Vagina (tissue), 2 donors: Measurements from ENCODE around the gene SERPIND1. TPM values are rescaled to one million over a fixed set of nuclear protein-coding genes. Genes with fewer than 3 reads are reported as not detected.

ENCODE experiments used
- DNase-seq, 2 donors: peaks; one replicate each; pipeline ENCODE4 v3.0.0-alpha.2; 2017; ENCODE audit errors: extremely low spot score in 2 of 2
- H3K27ac ChIP-seq: fragments of 200-600 bp; sonication (generic); one replicate; pipeline ENCODE4 v1.5.1; 2019
- H3K27me3 ChIP-seq: fragments of 200-600 bp; sonication (generic); one replicate; pipeline ENCODE4 v1.5.1; 2019
- H3K36me3 ChIP-seq, 2 donors: fragments of 200-600 bp; sonication (generic); one replicate each; pipeline ENCODE4 v1.5.1; 2017 to 2019
- H3K4me1 ChIP-seq: fragments of 200-600 bp; sonication (generic); one replicate; pipeline ENCODE4 v1.5.1; 2019
- H3K4me3 ChIP-seq, 2 donors: fragments of 200-600 bp; sonication (generic); 1 replicate in 1 of 2; 2 replicates in 1 of 2; pipeline ENCODE4 v1.5.1; 2016 to 2019
- H3K9me3 ChIP-seq: fragments of 200-600 bp; sonication (generic); one replicate; pipeline ENCODE4 v1.5.1; 2019
- CTCF ChIP-seq, 3 experiments: fragments of 450-650 bp in 2 of 3; fragments of 200-600 bp in 1 of 3; sonication (generic) in 1 of 3; IDR thresholded peaks; one replicate each; pipeline ENCODE4 v1.5.1; 2017 to 2019; ENCODE audit warnings: antibody characterized with exemption in 3 of 3, mild to moderate bottlenecking in 2 of 3, moderate library complexity in 2 of 3
- POLR2A ChIP-seq, 2 donors: fragments of 450-650 bp; IDR thresholded peaks; one replicate each; pipeline ENCODE4 v1.6.1; 2017; ENCODE audit warnings: antibody characterized with exemption in 2 of 2, mild to moderate bottlenecking in 2 of 2, moderate library complexity in 2 of 2
- POLR2AphosphoS5 ChIP-seq, 2 donors: sonication (generic); formaldehyde crosslinking; IDR thresholded peaks; one replicate each; pipeline ENCODE4 v1.9.0; 2017; ENCODE audit warnings: antibody characterized with exemption in 2 of 2, mild to moderate bottlenecking in 2 of 2, low read depth in 1 of 2; ENCODE audit not compliant: insufficient read depth in 1 of 2
- intact Hi-C: fragments of 100-400 bp; cut with DNase I; formaldehyde crosslinking; loops from one replicate; pipeline ENCODE4 v1.15.1; 2023
- total RNA-seq: library from RNA; depleted of rRNA; stranded (reverse); fragments of >200 nt; gene quantifications from one replicate; pipeline ENCODE4 v1.2.3, GENCODE V29; 2016

SERPIND1 gene
- total RNA-seq, 1 donor from 2014 or later, result not detected

GRCh38 chr22:20775342-20775895 lies 1.5 kb downstream of the SERPIND1 start:
- H3K4me1 ChIP-seq, result peaks cover 30% of the 10 kb centered on the region
- no peak for TF ChIP-seq POLR2A (IDR thresholded peaks at IDR 0.05)
- H3K36me3 ChIP-seq, result no peaks in the 10 kb centered on the region
- DNase-seq, result no peak
- intact Hi-C loops, result no loop called here
- no peak overlapping the region for H3K4me3 ChIP-seq
- H3K9me3 ChIP-seq, result no peaks in the 10 kb centered on the region
- H3K27me3 ChIP-seq, result no peaks in the 10 kb centered on the region
- no peak overlapping the region for H3K27ac ChIP-seq

GRCh38 chr22:20776624-20777405 lies 2.9 kb downstream of the SERPIND1 start:
- H3K4me1 ChIP-seq, result peaks cover 30% of the 10 kb centered on the region
- no peaks in the 10 kb centered on the region for H3K27me3 ChIP-seq
- DNase-seq, result no peak
- no peak for TF ChIP-seq POLR2AphosphoS5 (IDR thresholded peaks at IDR 0.05; ENCODE audit: insufficient read depth in 1 of 2, low read depth in 1 of 2)
- TF ChIP-seq POLR2A (IDR thresholded peaks at IDR 0.05), result no peak
- no peak for TF ChIP-seq CTCF (IDR thresholded peaks at IDR 0.05)
- no peaks in the 10 kb centered on the region for H3K9me3 ChIP-seq
- no peak overlapping the region for H3K4me3 ChIP-seq
- H3K36me3 ChIP-seq, result no peaks in the 10 kb centered on the region
- peak overlapping the region; percentile 77 for H3K27ac ChIP-seq
- intact Hi-C loops, result no loop called here

- intact Hi-C loops, result no loop called here
- no peaks in the 10 kb centered on the region for H3K36me3 ChIP-seq
- no peaks in the 10 kb centered on the region for H3K9me3 ChIP-seq
- H3K4me3 ChIP-seq, result no peak overlapping the region
- peaks cover 30% of the 10 kb centered on the region for H3K4me1 ChIP-seq
- peak in 1 of 2 donors; percentile 98 for TF ChIP-seq POLR2AphosphoS5 (IDR thresholded peaks at IDR 0.05; ENCODE audit: insufficient read depth in 1 of 2, low read depth in 1 of 2)
- TF ChIP-seq CTCF (IDR thresholded peaks at IDR 0.05), result no peak
- TF ChIP-seq POLR2A (IDR thresholded peaks at IDR 0.05), result no peak
- DNase-seq, result no peak
- H3K27ac ChIP-seq, result peak overlapping the region; percentile 77
- no peaks in the 10 kb centered on the region for H3K27me3 ChIP-seq
Observed at GRCh38 chr22:20777420-20778177, 3.7 kb downstream of the SERPIND1 start.

GRCh38 chr22:20779014-20779817 lies 5.3 kb downstream of the SERPIND1 start:
- Histone ChIP-seq H3K27ac (peak overlapping the region; percentile 77), H3K27me3 (no peaks in the 10 kb centered on the region), H3K4me1 (peaks cover 30% of the 10 kb centered on the region), H3K9me3 (no peaks in the 10 kb centered on the region), H3K36me3 (no peaks in the 10 kb centered on the region), H3K4me3 (no peak overlapping the region)
- intact Hi-C loops, result no loop called here
- DNase-seq, result no peak
- TF ChIP-seq POLR2A (IDR thresholded peaks at IDR 0.05) (no peak), POLR2AphosphoS5 (IDR thresholded peaks at IDR 0.05; ENCODE audit: insufficient read depth in 1 of 2, low read depth in 1 of 2) (no peak), CTCF (IDR thresholded peaks at IDR 0.05) (no peak)

GRCh38 chr22:20779818-20780158 lies 5.9 kb downstream of the SERPIND1 start:
- H3K27ac ChIP-seq, result peak overlapping the region; percentile 77
- DNase-seq, result no peak
- TF ChIP-seq POLR2AphosphoS5 (IDR thresholded peaks at IDR 0.05; ENCODE audit: insufficient read depth in 1 of 2, low read depth in 1 of 2), result no peak
- no peak for TF ChIP-seq CTCF (IDR thresholded peaks at IDR 0.05)
- no peak for TF ChIP-seq POLR2A (IDR thresholded peaks at IDR 0.05)
- H3K9me3 ChIP-seq, result no peaks in the 10 kb centered on the region
- no peaks in the 10 kb centered on the region for H3K27me3 ChIP-seq
- intact Hi-C loops, result no loop called here
- H3K36me3 ChIP-seq, result no peaks in the 10 kb centered on the region
- peaks cover 30% of the 10 kb centered on the region for H3K4me1 ChIP-seq
- no peak overlapping the region for H3K4me3 ChIP-seq
